NCI-H1105 treated with DMSO at 0.1 percent for 48 hours (cell line): ENCODE data around the gene TAF9B.
"Not testable (repeated sequence)": the region's sequence is repeated elsewhere in the genome, so short reads cannot be mapped to it uniquely, and the experiment has no call there.

Experiments used
- DNase-seq: peaks from one replicate; lab custom pipeline; 2025; lab: John Stamatoyannopoulos, UW

TAF9B gene

DNA sequence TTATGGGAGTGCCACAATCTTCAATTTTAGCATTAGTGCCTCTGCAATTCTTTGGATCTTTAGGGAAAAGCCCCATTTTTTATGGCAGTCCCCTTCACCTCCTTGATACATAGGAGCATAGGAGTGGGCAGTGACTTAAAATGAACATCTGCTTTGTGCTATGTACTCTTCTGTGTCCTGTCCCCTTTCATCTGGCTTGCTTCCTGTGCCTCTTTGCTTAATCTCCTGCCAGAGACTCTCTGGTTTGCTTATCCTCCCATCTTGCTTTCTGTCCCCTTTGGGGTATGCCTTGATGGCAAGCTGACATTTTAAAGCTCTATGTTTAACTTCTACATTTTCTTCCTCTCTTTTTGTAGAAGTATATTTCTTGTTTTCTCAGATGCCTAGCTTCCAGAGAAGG lies 23.1 kb downstream of the TAF9B start:
- DNase-seq = no peak

GRCh38 chrX:78111140-78111931 lies 28.1 kb downstream of the TAF9B start:
- no peak for DNase-seq

GRCh38 chrX:78109458-78109857 lies 30.0 kb downstream of the TAF9B start:
- DNase-seq = no peak

DNA sequence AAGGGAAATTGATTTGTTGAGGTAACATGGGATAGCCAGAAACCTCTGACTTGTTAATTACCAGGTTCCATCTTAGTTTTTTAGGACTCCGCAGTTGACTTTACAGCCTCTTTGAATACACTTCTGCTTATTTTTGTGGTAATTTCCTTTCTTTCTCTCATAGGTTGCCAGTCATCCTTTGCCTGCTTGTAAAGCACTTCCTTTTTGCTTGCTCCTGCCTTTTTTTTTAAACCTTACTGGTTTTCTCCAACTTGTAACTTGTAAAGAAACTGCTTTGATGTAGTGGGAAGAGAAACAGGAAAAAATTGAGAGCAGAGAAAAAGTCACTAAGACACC lies 32.8 kb downstream of the TAF9B start:
- no peak for DNase-seq

- DNase-seq = no peak
Measured at GRCh38 chrX:78105944-78106650, 33.4 kb downstream of the TAF9B start.

DNA sequence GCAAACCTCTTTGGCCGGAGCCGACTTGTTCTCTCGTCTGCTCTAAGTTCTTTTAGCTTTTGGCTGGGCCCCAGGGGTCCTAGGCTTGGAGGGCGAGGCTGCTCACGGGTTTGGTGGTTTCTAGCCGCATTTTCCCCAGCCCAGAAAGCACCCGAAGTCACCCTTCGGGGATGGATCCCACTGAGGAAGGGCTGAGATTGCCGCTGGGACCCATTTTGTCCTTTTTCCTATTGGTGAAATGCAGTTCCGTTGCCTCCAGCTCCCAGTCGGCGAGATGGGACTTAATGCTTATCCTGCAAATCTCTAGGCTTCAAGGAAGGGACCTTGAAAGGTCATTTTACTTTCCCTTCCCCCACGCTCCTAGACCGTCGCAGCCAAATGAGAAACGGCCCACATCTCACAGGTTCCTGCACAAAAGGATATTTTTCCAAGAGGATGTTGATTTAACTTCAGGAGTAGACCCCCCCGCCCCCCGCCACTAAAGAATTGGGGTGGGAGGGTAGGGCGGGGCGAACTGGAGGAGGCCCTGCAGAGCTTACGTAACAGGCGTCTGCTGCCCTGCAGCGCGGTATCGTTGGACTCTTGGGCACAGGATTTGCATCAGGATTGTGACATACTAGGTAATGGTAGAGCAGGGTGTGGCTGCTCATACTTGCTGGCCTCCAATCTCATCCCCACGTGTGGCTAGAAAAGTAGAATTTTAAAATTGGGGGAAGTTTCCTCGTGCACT lies 34.8 kb downstream of the TAF9B start:
- DNase-seq = peak; percentile 0

- DNase-seq = peak; percentile 84
Measured at GRCh38 chrX:78103623-78104446, 35.6 kb downstream of the TAF9B start, which contains the start of gene PGK1. Gene PGK1, plus strand, starts transcription at chrX:78104248. Its CDS starts 93 bp downstream, at chrX:78104341.

GRCh38 chrX:78103001-78103622 lies 36.3 kb downstream of the TAF9B start:
- DNase-seq = no peak

DNA sequence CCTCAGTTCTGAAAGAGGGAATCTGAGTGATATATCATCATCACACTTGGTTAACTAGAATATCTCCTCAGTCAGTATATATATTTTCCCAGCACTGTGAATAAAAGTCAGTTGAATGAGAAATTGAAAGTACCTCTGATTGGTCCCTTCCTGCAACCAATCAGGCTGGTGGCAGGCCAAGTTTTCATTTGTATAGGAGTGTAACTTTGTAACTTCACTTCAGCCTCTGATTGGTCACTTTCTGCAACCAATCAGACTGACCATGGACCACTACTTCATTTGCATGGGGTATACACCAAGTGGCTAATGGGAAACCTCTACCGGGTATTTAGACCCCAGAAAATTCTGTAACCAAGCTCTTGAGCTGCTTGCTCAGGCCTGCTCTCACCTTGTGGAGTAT lies 37.4 kb downstream of the TAF9B start:
- DNase-seq = no peak

DNA sequence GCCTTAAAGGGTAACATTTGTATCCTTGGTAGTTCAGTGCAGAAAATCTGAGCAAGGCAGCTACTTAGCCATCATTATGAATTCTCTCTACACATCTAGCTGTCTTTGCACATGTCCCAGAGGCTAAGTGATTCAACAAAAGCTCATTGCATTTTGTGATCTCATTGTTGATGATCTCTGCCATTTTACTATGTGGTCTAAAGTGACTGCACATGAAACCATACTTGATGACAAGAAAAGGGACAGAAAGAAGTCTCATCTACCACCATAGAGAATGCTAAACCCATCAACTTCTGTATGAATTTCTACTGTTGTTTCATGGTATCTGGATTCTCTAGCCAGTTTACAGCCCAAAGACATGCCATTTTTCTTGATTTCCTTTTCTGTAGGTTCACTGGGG lies 41.3 kb downstream of the TAF9B start:
- no peak for DNase-seq

DNA sequence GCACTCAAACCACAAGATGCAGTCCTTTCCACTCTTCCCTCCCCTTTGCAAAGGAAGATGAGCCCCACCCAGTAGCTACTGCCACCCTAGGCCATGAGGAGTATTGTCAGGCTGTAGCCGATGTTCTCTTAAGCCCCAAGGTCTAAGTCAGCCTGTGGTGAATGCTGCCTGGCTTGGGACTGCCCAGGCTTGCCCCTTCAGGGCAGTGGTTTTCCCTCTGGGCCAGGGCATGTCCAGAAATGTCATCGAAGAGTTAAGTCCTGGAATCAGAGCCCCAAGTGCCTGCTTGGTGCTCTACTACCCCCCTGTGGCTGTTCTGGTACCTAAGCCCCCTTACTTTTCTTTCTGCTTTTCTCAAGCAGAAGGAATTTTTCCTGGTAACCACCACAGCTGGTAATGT lies 47.2 kb downstream of the TAF9B start:
- DNase-seq = no peak

- not testable (repeated sequence) for DNase-seq
Measured at GRCh38 chrX:78081413-78081812, 58.0 kb downstream of the TAF9B start.
